ENCODE data around the gene RAMAC.

The RAMAC gene

DNA sequence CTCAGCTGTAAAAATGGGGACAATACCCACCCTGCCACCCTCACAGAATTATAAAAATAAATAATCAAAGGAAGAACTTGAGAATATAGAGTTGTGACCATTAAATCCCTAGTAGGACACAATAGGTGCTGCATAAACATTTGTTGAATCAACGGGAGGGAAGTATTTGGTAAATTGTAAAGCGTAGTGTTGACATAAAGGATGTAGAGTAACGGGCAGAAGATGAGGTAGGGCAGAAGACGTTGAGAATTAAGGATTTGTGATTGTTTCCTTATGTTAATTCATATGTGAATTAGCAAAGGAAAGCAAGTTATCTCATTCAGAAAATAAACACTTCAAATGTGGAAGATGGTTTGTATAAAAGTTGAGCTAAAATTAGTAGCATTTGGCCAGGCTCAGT, 7.1 kb downstream of the RAMAC start:
- H2BK12ac ChIP-seq (ENCODE audit: low read length), result no peak overlapping the region

DNA sequence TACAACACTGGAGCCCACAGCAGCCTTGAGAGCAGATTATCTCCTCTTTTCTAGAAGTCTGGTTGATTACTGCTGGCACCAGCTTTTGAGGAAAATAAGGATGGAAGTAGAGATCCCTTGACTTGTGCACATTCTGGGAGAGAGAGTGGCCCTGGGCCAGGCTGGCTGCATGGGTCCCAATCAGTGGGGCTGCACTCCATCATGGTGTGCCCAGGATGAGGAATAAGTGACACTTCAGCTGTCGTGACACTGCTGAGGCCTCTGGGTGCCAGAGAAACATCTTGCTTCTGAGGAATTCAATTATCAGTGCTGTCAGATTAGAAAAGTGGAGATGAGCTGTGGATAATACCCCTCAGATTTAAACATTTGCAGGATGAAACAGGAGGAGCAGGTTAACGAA, 9.1 kb downstream of the RAMAC start:
- no CpG with 5 or more reads among the region's 2 CpGs for WGBS, 2 donors (ENCODE audit: extremely low coverage in 2 of 2, insufficient read length in 2 of 2, insufficient replicate concordance in 1 of 2)
- H3K4ac ChIP-seq (ENCODE audit: low read length), result no peak overlapping the region
- no peak overlapping the region for H3K23ac ChIP-seq (ENCODE audit: low read depth, low read length, poor library complexity)
- H3K27me3 ChIP-seq (ENCODE audit: control insufficient read depth in 3 of 3, insufficient read depth in 3 of 3, low read depth in 1 of 3, low read length in 3 of 3), result no peaks in the 10 kb centered on the region
- H3K18ac ChIP-seq (ENCODE audit: low read length), result no peak overlapping the region
- H3K79me1 ChIP-seq (ENCODE audit: low read depth, low read length), result no peaks in the 10 kb centered on the region
- H2BK120ac ChIP-seq (ENCODE audit: low read depth, low read length), result no peak overlapping the region
- no peak overlapping the region for H3K14ac ChIP-seq (ENCODE audit: low read length)
- H2BK5ac ChIP-seq (ENCODE audit: low read length), result no peak overlapping the region
- DNase-seq (ENCODE audit: low spot score), result no peak
- no peak overlapping the region for H2BK12ac ChIP-seq (ENCODE audit: low read length)
- H4K8ac ChIP-seq (ENCODE audit: low read depth, low read length), result no peak overlapping the region
- no peak overlapping the region for H3K4me2 ChIP-seq (ENCODE audit: insufficient read depth, low read length, poor library complexity, severe bottlenecking)
- no peak overlapping the region for H3K9ac ChIP-seq (ENCODE audit: low read depth, low read length, poor library complexity)
- no peaks in the 10 kb centered on the region for H3K4me1 ChIP-seq (ENCODE audit: control insufficient read depth in 2 of 2, insufficient read depth in 1 of 2, low read depth in 1 of 2, low read length in 2 of 2)
- H4K91ac ChIP-seq (ENCODE audit: low read depth, low read length, poor library complexity), result no peak overlapping the region
- no peak overlapping the region for H2BK15ac ChIP-seq (ENCODE audit: low read length)
- no peak overlapping the region for H2AK5ac ChIP-seq (ENCODE audit: low read depth, low read length)
- peaks cover 0 to 2% of the 10 kb centered on the region in 2 donors for H3K9me3 ChIP-seq (replicated peaks in 1 of 2; ENCODE audit: control insufficient read depth in 2 of 2, insufficient read depth in 1 of 2, low read depth in 1 of 2, low read length in 2 of 2)
- H3K27ac ChIP-seq (replicated peaks; ENCODE audit: low read length), result no peak overlapping the region
- H2AFZ ChIP-seq (ENCODE audit: low read length), result no peak overlapping the region
- no peak overlapping the region for H3K4me3 ChIP-seq (ENCODE audit: low read length in 2 of 2)
- peaks cover 0 to 19% of the 10 kb centered on the region in 2 donors for H3K36me3 ChIP-seq (replicated peaks in 1 of 2; ENCODE audit: control insufficient read depth in 2 of 2, insufficient read depth in 2 of 2, low read length in 2 of 2)

More for the DNA sequence above, 7.1 kb downstream of the RAMAC start:
- WGBS, 2 donors (ENCODE audit: extremely low coverage in 2 of 2, insufficient read length in 2 of 2, insufficient replicate concordance in 1 of 2), result 100% methylated on average over 2 to 4 of the region's 4 CpGs
- no peak overlapping the region for H3K9ac ChIP-seq (ENCODE audit: low read depth, low read length, poor library complexity)
- H3K14ac ChIP-seq (ENCODE audit: low read length), result no peak overlapping the region
- no peaks in the 10 kb centered on the region for H3K9me3 ChIP-seq (replicated peaks in 1 of 2; ENCODE audit: control insufficient read depth in 2 of 2, insufficient read depth in 1 of 2, low read depth in 1 of 2, low read length in 2 of 2)
- H2AK5ac ChIP-seq (ENCODE audit: low read depth, low read length), result no peak overlapping the region
- H3K4me2 ChIP-seq (ENCODE audit: insufficient read depth, low read length, poor library complexity, severe bottlenecking), result no peak overlapping the region
- H4K8ac ChIP-seq (ENCODE audit: low read depth, low read length), result no peak overlapping the region
- H3K4me1 ChIP-seq (ENCODE audit: control insufficient read depth in 2 of 2, insufficient read depth in 1 of 2, low read depth in 1 of 2, low read length in 2 of 2), result no peaks in the 10 kb centered on the region
- H3K23ac ChIP-seq (ENCODE audit: low read depth, low read length, poor library complexity), result no peak overlapping the region
- no peak overlapping the region for H3K27ac ChIP-seq (replicated peaks; ENCODE audit: low read length)
- H2BK120ac ChIP-seq (ENCODE audit: low read depth, low read length), result no peak overlapping the region
- H3K36me3 ChIP-seq (replicated peaks in 1 of 2; ENCODE audit: control insufficient read depth in 2 of 2, insufficient read depth in 2 of 2, low read length in 2 of 2), result peaks cover 2 to 36% of the 10 kb centered on the region in 2 donors
- no peak overlapping the region for H4K91ac ChIP-seq (ENCODE audit: low read depth, low read length, poor library complexity)
- DNase-seq (ENCODE audit: low spot score), result no peak
- no peak overlapping the region for H3K18ac ChIP-seq (ENCODE audit: low read length)
- no peak overlapping the region for H2AFZ ChIP-seq (ENCODE audit: low read length)
- H3K4me3 ChIP-seq (ENCODE audit: low read length in 2 of 2), result no peak overlapping the region
- no peaks in the 10 kb centered on the region for H3K79me1 ChIP-seq (ENCODE audit: low read depth, low read length)
- no peak overlapping the region for H3K4ac ChIP-seq (ENCODE audit: low read length)
- no peak overlapping the region for H2BK5ac ChIP-seq (ENCODE audit: low read length)
- H2BK15ac ChIP-seq (ENCODE audit: low read length), result no peak overlapping the region
- H3K27me3 ChIP-seq (ENCODE audit: control insufficient read depth in 3 of 3, insufficient read depth in 3 of 3, low read depth in 1 of 3, low read length in 3 of 3), result no peaks in the 10 kb centered on the region

DNA sequence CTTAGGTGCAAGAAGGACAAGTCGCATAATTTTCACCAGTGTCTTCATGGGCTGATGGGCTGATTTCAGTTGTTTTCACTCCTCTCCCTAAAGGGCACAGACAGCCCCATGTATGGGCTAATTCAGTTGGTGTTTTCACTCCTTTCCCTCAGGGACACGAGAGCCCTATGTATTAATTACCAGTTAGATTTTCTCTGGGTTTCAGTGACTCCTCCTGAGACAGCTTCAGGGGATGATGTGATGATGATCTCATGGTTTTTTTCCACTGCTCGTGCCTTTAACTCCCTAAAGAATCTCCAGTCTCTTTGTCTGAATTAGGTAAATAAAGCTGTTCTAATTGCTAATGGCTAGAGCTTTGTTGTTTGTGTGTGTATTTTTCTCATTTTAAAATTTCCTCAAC, 9.9 kb downstream of the RAMAC start:
- Histone ChIP-seq H3K18ac (ENCODE audit: low read length) (no peak overlapping the region), H2AFZ (ENCODE audit: low read length) (no peak overlapping the region), H2BK120ac (ENCODE audit: low read depth, low read length) (no peak overlapping the region), H3K4me2 (ENCODE audit: insufficient read depth, low read length, poor library complexity, severe bottlenecking) (no peak overlapping the region), H3K36me3 (replicated peaks in 1 of 2; ENCODE audit: control insufficient read depth in 2 of 2, insufficient read depth in 2 of 2, low read length in 2 of 2) (peaks cover 0 to 14% of the 10 kb centered on the region in 2 donors), H2BK5ac (ENCODE audit: low read length) (no peak overlapping the region), H3K79me1 (ENCODE audit: low read depth, low read length) (no peaks in the 10 kb centered on the region), H2AK5ac (ENCODE audit: low read depth, low read length) (no peak overlapping the region), H3K27ac (replicated peaks; ENCODE audit: low read length) (no peak overlapping the region), H4K91ac (ENCODE audit: low read depth, low read length, poor library complexity) (no peak overlapping the region), H3K9me3 (replicated peaks in 1 of 2; ENCODE audit: control insufficient read depth in 2 of 2, insufficient read depth in 1 of 2, low read depth in 1 of 2, low read length in 2 of 2) (peaks cover 0 to 2% of the 10 kb centered on the region in 2 donors), H4K8ac (ENCODE audit: low read depth, low read length) (no peak overlapping the region), H3K4ac (ENCODE audit: low read length) (no peak overlapping the region), H2BK12ac (ENCODE audit: low read length) (no peak overlapping the region), H2BK15ac (ENCODE audit: low read length) (no peak overlapping the region), H3K9ac (ENCODE audit: low read depth, low read length, poor library complexity) (no peak overlapping the region), H3K23ac (ENCODE audit: low read depth, low read length, poor library complexity) (no peak overlapping the region), H3K4me1 (ENCODE audit: control insufficient read depth in 2 of 2, insufficient read depth in 1 of 2, low read depth in 1 of 2, low read length in 2 of 2) (no peaks in the 10 kb centered on the region), H3K14ac (ENCODE audit: low read length) (no peak overlapping the region), H3K27me3 (ENCODE audit: control insufficient read depth in 3 of 3, insufficient read depth in 3 of 3, low read depth in 1 of 3, low read length in 3 of 3) (no peaks in the 10 kb centered on the region), H3K4me3 (ENCODE audit: low read length in 2 of 2) (no peak overlapping the region)
- no peak for DNase-seq (ENCODE audit: low spot score)
- no CpG with 5 or more reads among the region's 3 CpGs for WGBS, 2 donors (ENCODE audit: extremely low coverage in 2 of 2, insufficient read length in 2 of 2, insufficient replicate concordance in 1 of 2)

DNA sequence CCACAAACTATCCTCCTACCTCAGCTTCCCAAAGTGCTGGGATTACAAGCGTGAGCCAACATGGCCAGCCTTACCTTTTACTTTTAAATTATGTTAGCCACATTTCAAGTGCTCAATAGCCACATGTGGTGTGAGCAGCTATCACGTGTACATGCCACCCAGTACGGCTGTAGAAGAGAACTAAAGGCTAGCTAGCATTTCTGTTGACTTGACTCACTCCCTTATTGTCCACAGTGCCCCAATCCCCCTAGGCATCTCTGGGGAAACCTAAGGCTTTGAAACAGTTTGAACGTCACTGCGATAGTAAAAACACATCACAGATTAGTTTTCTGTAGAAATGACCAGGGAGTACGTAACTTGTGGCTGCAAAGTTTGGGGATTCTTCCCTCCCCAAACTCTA, 13.4 kb downstream of the RAMAC start:
- H2BK15ac ChIP-seq (ENCODE audit: low read length), result no peak overlapping the region
- no peak overlapping the region for H3K4me2 ChIP-seq (ENCODE audit: insufficient read depth, low read length, poor library complexity, severe bottlenecking)
- no peak overlapping the region for H4K91ac ChIP-seq (ENCODE audit: low read depth, low read length, poor library complexity)
- DNase-seq (ENCODE audit: low spot score), result no peak
- no peak overlapping the region for H2BK5ac ChIP-seq (ENCODE audit: low read length)
- no CpG with 5 or more reads among the region's 6 CpGs for WGBS, 2 donors (ENCODE audit: extremely low coverage in 2 of 2, insufficient read length in 2 of 2, insufficient replicate concordance in 1 of 2)
- H3K23ac ChIP-seq (ENCODE audit: low read depth, low read length, poor library complexity), result no peak overlapping the region
- H3K27me3 ChIP-seq (ENCODE audit: control insufficient read depth in 3 of 3, insufficient read depth in 3 of 3, low read depth in 1 of 3, low read length in 3 of 3), result no peaks in the 10 kb centered on the region
- H3K79me1 ChIP-seq (ENCODE audit: low read depth, low read length), result no peaks in the 10 kb centered on the region
- no peak overlapping the region for H3K9ac ChIP-seq (ENCODE audit: low read depth, low read length, poor library complexity)
- no peak overlapping the region for H3K18ac ChIP-seq (ENCODE audit: low read length)
- H3K36me3 ChIP-seq (replicated peaks in 1 of 2; ENCODE audit: control insufficient read depth in 2 of 2, insufficient read depth in 2 of 2, low read length in 2 of 2), result peaks cover 2 to 7% of the 10 kb centered on the region in 2 donors
- no peak overlapping the region for H3K4ac ChIP-seq (ENCODE audit: low read length)
- H3K4me3 ChIP-seq (ENCODE audit: low read length in 2 of 2), result no peak overlapping the region
- H2BK120ac ChIP-seq (ENCODE audit: low read depth, low read length), result no peak overlapping the region
- H2BK12ac ChIP-seq (ENCODE audit: low read length), result no peak overlapping the region
- no peak overlapping the region for H3K14ac ChIP-seq (ENCODE audit: low read length)
- no peak overlapping the region for H4K8ac ChIP-seq (ENCODE audit: low read depth, low read length)
- H2AK5ac ChIP-seq (ENCODE audit: low read depth, low read length), result no peak overlapping the region
- no peak overlapping the region for H3K27ac ChIP-seq (replicated peaks; ENCODE audit: low read length)
- no peak overlapping the region for H2AFZ ChIP-seq (ENCODE audit: low read length)
- H3K4me1 ChIP-seq (ENCODE audit: control insufficient read depth in 2 of 2, insufficient read depth in 1 of 2, low read depth in 1 of 2, low read length in 2 of 2), result no peaks in the 10 kb centered on the region
- H3K9me3 ChIP-seq (replicated peaks in 1 of 2; ENCODE audit: control insufficient read depth in 2 of 2, insufficient read depth in 1 of 2, low read depth in 1 of 2, low read length in 2 of 2), result peaks cover 0 to 2% of the 10 kb centered on the region in 2 donors

All from neuronal stem cell (in vitro differentiated cells).